HepG2 (cell line): ENCODE measurements around the gene FKBP10. TPM values are rescaled to one million over a fixed set of nuclear protein-coding genes. Genes with fewer than 3 reads are reported as not detected.
A peak's percentile ranks its signal among the peaks of the same experiment; 100 is the strongest.

Source experiments
- EED ChIP-seq: sonication (generic); formaldehyde crosslinking; IDR thresholded peaks from 2 replicates; pipeline ENCODE4 v1.5.0; 2020; ENCODE audit warnings: mild to moderate bottlenecking, missing genetic modification reagents
- PRDM4 ChIP-seq: sonication (generic); formaldehyde crosslinking; IDR thresholded peaks from 2 replicates; pipeline ENCODE4 v1.9.0; 2021; ENCODE audit warnings: missing genetic modification reagents, borderline replicate concordance
- THAP8 ChIP-seq: sonication (generic); formaldehyde crosslinking; IDR thresholded peaks from 2 replicates; pipeline ENCODE4 v1.5.1; 2020; ENCODE audit warnings: missing genetic modification reagents, mild to moderate bottlenecking, borderline replicate concordance
- ZKSCAN8 ChIP-seq: IDR thresholded peaks from 2 replicates; pipeline ENCODE4 v1.6.1; 2016; ENCODE audit warnings: borderline replicate concordance, missing genetic modification reagents, missing compliant biosample characterization
- ZNF225 ChIP-seq: sonication (generic); formaldehyde crosslinking; IDR thresholded peaks from 2 replicates; pipeline ENCODE4 v1.4.0; 2020; ENCODE audit warnings: mild to moderate bottlenecking, missing genetic modification reagents
- ZNF275 ChIP-seq: sonication (generic); formaldehyde crosslinking; IDR thresholded peaks from 2 replicates; pipeline ENCODE4 v1.8.0; 2022; ENCODE audit warnings: missing genetic modification reagents, mild to moderate bottlenecking, inconsistent platforms, borderline replicate concordance
- ZNF333 ChIP-seq: sonication (generic); formaldehyde crosslinking; IDR thresholded peaks from 2 replicates; pipeline ENCODE4 v1.4.0; 2020; ENCODE audit warnings: mild to moderate bottlenecking, missing genetic modification reagents, borderline replicate concordance
- polyA plus RNA-seq, 8 experiments: library from polyadenylated mRNA; depleted of rRNA in 3 of 8; stranded (reverse) in 7 of 8; unstranded in 1 of 8; fragments of >200 nt; fragmentation: Illumina TruSeq in 4 of 8; extraction: Trizol in 4 of 8; gene quantifications; 2 replicates each; pipeline versions ENCODE4 v1.2.1 to v1.2.3, GENCODE V29; 2011 to 2016; ENCODE audit warnings: low read depth in 4 of 8, missing spikeins in 1 of 8, mixed read lengths in 1 of 8; ENCODE audit not compliant: insufficient read depth in 1 of 8
- total RNA-seq, 5 experiments: library from RNA; depleted of rRNA; stranded (reverse); fragments of >200 nt; fragmentation: Illumina TruSeq; extraction: Trizol; gene quantifications; 2 replicates each; pipeline ENCODE4 v1.2.3, GENCODE V29; 2016; ENCODE audit warnings: low read depth in 1 of 5

The FKBP10 gene
- total and polyA plus RNA-seq, 2 of the 13 experiments (the other 11 are each of a cell fraction or from before 2014, with no cell fraction given) = 149 to 573 TPM

- TF ChIP-seq PRDM4 (CRISPR knock-in tag) = no peak
- 0 out of 2 replicates have a peak, but pooled peaks have one; percentile 80 for TF ChIP-seq THAP8
- TF ChIP-seq ZKSCAN8 (CRISPR knock-in tag) = 0 out of 2 replicates have a peak, but pooled peaks have one; percentile 9
- TF ChIP-seq EED = no peak; the same call in 1 of the 2 replicates
- peak; percentile 1; the same call in 1 of the 2 replicates for TF ChIP-seq ZNF275 (CRISPR knock-in tag)
- no peak for TF ChIP-seq ZNF225 (CRISPR knock-in tag)
- TF ChIP-seq ZNF333 = 0 out of 2 replicates have a peak, but pooled peaks have one; percentile 34
These were observed 412 bp downstream of the FKBP10 start (continued) for GRCh38 chr17:41813152-41813680.
